ENCODE data around the gene ZNF559.

Gene ZNF559

DNA sequence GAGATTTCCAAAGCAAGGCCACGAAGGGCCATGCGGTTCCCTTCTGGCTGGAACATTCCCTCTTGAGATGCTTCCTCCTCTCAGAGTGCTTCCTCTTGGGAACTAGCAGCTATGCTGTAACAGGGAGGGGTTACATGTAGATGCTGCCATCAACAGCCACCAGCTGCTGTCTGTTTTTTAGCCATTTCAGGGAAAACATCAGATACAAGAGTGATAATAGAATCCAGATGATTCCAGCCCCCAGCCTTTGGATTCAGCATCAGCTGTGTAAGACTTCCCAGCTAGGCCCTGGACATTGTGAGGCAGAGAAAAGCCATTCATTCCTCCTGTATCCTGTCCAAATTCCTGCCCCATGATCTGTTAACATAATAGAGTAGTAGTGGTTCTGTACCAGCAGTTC, 30.7 kb downstream of the ZNF559 start:
- no peak for DNase-seq

GRCh38 chr19:9362905-9363304, 38.9 kb downstream of the ZNF559 start, which contains the start of gene ZNF177:
ZNF177 (plus strand) TSS chr19:9363013; CDS start chr19:9378312, 15,299 bp downstream.
- no peak for DNase-seq

DNA sequence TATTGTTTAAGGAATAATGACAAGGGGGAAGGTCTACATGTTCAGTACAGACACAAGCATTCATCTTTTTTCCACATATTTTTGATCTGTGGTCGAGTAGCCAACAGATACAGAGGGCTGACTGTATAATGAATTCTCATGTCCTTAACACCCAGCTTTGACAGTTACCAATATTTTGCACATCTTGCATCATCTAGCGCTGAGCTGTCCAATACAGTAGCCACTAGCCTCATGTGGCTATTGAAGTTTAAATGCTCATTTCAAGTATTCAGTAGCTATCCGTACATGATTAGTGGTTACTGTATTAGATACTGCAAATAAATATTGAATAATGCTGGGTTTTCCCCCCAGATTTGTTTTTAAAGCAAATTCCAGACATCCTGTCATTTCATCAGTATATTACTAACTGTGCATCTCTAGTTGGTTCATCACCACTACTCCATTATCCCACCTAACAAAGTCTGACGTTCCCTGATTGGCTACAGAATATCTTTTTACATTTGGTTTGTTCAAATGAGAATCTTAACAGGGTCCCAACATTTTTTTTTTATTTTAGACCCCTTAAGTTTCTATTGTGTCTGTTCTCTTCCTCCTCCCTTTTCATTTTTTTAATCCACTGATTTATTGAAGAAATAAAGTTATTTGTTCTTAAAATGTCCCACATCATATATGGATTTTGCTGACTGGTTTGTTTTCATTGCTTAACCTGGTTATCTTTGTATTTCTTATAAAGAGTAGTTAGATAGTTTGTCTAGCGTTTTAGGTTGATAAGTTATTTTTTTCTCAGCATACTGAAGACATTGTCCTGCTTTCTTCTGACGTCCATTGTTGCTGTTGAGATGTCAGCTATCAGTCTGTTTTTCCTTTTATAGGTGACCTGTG, 47.0 kb downstream of the ZNF559 start:
- no peak for DNase-seq

DNA sequence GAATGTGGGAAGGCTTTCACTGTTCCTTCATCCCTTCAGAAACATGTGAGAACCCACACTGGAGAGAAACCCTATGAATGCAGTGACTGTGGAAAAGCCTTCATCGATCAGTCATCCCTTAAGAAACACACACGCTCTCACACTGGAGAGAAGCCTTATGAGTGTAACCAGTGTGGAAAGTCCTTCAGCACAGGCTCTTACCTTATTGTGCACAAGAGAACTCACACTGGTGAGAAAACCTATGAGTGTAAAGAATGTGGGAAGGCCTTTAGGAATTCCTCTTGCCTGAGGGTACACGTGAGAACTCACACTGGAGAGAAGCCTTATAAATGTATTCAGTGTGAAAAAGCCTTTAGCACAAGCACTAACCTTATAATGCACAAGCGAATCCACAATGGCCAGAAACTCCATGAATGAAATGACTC, 57.4 kb downstream of the ZNF559 start:
- DNase-seq: no peak
